Gastrocnemius medialis (tissue), 4 donors: Measurements from ENCODE around the gene USP36. TPM values are rescaled to one million over a fixed set of nuclear protein-coding genes. Genes with fewer than 3 reads are reported as not detected.
"Not testable (repeated sequence)": the region's sequence is repeated elsewhere in the genome, so short reads cannot be mapped to it uniquely, and the experiment has no call there.

ENCODE experiments used
- ATAC-seq, 2 donors: fragments of 150-250 bp; one replicate each; pipeline ENCODE4 v1.9.1; 2016
- DNase-seq, 2 donors: peaks; one replicate each; pipeline ENCODE4 v3.0.0-alpha.2; 2019
- H3K27ac ChIP-seq, 4 donors: fragments of 200-600 bp; sonication (generic); 1 replicate in 1 of 4; 2 replicates in 3 of 4; pipeline ENCODE4 v1.5.1; 2016 to 2018; ENCODE audit warnings: mild to moderate bottlenecking in 2 of 4, moderate library complexity in 1 of 4
- H3K27me3 ChIP-seq, 3 donors: fragments of 200-600 bp; sonication (generic) in 2 of 3; 1 replicate in 1 of 3; 2 replicates in 2 of 3; pipeline versions ENCODE4 v1.5.1 to v1.6.0; 2016 to 2019; ENCODE audit warnings: mild to moderate bottlenecking in 1 of 3, moderate library complexity in 1 of 3
- H3K36me3 ChIP-seq, 2 donors: fragments of 200-600 bp; sonication (generic) in 1 of 2; one replicate each; pipeline ENCODE4 v1.5.1; 2017 to 2018
- H3K4me1 ChIP-seq, 2 donors: fragments of 200-600 bp; sonication (generic) in 1 of 2; one replicate each; pipeline ENCODE4 v1.5.1; 2016 to 2017; ENCODE audit warnings: mild to moderate bottlenecking in 2 of 2
- H3K4me3 ChIP-seq, 4 donors: fragments of 200-600 bp; sonication (generic) in 3 of 4; 1 replicate in 1 of 4; 2 replicates in 3 of 4; pipeline ENCODE4 v1.5.1; 2016 to 2019; ENCODE audit warnings: mild to moderate bottlenecking in 2 of 4
- H3K9me3 ChIP-seq, 3 donors: fragments of 200-600 bp; sonication (generic) in 2 of 3; 1 replicate in 1 of 3; 2 replicates in 2 of 3; pipeline ENCODE4 v1.5.1; 2016 to 2019
- POLR2A ChIP-seq, 2 donors: fragments of 450-650 bp; IDR thresholded peaks; one replicate each; pipeline ENCODE4 v1.6.1; 2017; ENCODE audit warnings: antibody characterized with exemption in 2 of 2, mild to moderate bottlenecking in 2 of 2, moderate library complexity in 2 of 2
- in situ Hi-C, 4 donors: fragments of 200-750 bp; cut with MboI; loops; one replicate each; pipeline versions ENCODE4 v1.15.0 to v1.8.0; 2017; ENCODE audit warnings: low sequenced_read_pairs in 4 of 4
- intact Hi-C: fragments of 100-400 bp; cut with DNase I; formaldehyde crosslinking; loops from one replicate; pipeline ENCODE4 v1.15.1; 2023; ENCODE audit warnings: low total_unique reads
- total RNA-seq, 4 donors: library from RNA; depleted of rRNA; stranded (reverse); fragments of >200 nt; gene quantifications; one replicate each; pipeline versions ENCODE4 v1.1.0 to v1.2.3, GENCODE V29; 2016
- TF ChIP-seq, protein P1 (sequence below), 5 experiments: fragments of 450-650 bp in 3 of 5; fragments of 200-600 bp in 2 of 5; sonication (generic) in 2 of 5; IDR thresholded peaks in 4 of 5; conservative IDR thresholded peaks in 1 of 5; 1 replicate in 4 of 5; 2 replicates in 1 of 5; pipeline ENCODE4 v1.5.1; 2016 to 2019; ENCODE audit warnings: antibody characterized with exemption in 5 of 5, mild to moderate bottlenecking in 3 of 5, moderate library complexity in 3 of 5

The USP36 gene
- 10 to 100 TPM; 15.2 to 21.1 (median 20.0) TPM for total RNA-seq

DNA sequence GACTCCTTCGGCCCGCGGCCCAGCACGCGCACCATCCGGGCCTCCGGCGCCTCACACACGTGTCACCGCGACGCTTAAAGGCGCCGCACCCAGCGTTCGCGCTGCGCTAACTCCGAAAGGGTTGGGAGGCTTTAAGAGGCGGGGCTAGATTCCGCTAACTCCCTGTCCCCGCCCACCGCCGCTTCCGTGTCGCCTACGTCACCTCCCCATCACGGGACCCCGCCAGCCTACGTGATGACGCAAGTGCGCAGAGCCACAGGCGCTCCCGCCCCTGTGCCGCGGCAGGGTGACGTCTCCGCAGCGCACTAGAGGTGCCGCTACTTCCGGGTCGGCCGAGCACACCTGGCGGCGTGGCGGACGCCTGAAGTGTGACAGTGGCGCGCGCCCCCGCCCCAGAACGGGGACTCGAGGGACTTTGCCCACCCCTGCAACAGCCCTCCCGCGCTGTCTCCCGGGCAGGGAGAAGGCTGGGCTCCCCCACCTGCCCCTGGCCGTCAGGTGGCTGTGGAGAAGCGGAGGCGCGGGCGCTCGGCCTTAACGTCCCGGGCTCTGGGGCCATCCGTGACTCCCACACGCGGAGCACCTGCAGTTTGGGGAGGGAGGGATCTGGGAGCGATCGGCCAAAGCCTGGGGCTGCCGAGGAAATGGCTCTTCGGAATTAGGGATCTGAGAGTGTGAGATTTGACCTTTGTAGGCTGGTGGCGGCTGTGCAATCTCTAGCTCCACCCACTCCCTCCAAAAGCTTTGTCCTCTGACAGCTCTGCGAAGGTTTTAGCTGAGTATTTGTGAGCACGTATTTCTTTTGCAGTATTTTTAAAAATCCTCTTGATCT is at the start of gene USP36:
USP36 (minus strand) TSS at position 35 of the 832 bp plus-strand sequence. CDS start 4,451 bp downstream, outside the sequence.
- ATAC-seq: peak; percentile 93 to 95
- Histone ChIP-seq H3K27me3 (no peaks in the 10 kb centered on the region), H3K27ac (peak within 1 kb of the TSS; percentile 91 to 97 (median 96)), H3K9me3 (no peaks in the 10 kb centered on the region), H3K36me3 (peaks cover 0 to 17% of the 10 kb centered on the region in 2 donors), H3K4me1 (peaks cover 13 to 18% of the 10 kb centered on the region in 2 donors), H3K4me3 (peak within 1 kb of the TSS; percentile 86 to 94 (median 89))
- intact Hi-C loops (loop anchor here (1.0 to 5.0 kb wide), 3 partner anchors 59 to 164 kb away; partner anchors contain the start of gene CYTH1), in situ Hi-C loops (no loop called here)
- TF ChIP-seq POLR2A (IDR thresholded peaks at IDR 0.05): peak; percentile 97
- TF ChIP-seq, protein P1, sequence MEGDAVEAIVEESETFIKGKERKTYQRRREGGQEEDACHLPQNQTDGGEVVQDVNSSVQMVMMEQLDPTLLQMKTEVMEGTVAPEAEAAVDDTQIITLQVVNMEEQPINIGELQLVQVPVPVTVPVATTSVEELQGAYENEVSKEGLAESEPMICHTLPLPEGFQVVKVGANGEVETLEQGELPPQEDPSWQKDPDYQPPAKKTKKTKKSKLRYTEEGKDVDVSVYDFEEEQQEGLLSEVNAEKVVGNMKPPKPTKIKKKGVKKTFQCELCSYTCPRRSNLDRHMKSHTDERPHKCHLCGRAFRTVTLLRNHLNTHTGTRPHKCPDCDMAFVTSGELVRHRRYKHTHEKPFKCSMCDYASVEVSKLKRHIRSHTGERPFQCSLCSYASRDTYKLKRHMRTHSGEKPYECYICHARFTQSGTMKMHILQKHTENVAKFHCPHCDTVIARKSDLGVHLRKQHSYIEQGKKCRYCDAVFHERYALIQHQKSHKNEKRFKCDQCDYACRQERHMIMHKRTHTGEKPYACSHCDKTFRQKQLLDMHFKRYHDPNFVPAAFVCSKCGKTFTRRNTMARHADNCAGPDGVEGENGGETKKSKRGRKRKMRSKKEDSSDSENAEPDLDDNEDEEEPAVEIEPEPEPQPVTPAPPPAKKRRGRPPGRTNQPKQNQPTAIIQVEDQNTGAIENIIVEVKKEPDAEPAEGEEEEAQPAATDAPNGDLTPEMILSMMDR (IDR thresholded peaks at IDR 0.05 in 4 of 5, conservative IDR thresholded peaks at IDR 0.05 in 1 of 5): peak in 2 of 5 experiments; percentile 32 to 66
- peak; percentile 99 for DNase-seq

DNA sequence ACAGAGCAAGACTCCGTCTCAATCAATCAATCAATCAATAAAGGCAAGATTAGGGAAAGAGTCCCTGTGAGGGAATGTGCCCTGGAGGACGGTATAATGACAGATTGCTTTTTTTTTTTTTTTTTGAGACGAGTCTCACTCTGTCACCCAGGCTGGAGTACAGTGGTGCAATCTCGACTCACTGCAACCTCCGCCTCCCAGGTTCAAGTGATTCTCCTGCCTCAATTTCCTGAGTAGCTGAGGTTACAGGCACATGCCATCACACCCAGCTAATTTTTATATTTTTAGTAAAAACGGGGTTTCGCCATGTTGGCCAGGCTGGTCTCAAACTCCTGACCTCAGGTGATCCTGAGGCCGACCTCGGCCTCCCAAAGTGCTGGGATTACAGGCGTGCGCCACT is 49.5 kb upstream of the USP36 start:
- H3K9me3 ChIP-seq, H3K27me3 ChIP-seq, ATAC-seq, intact Hi-C loops, H3K4me3 ChIP-seq, H3K36me3 ChIP-seq, in situ Hi-C loops, DNase-seq: not testable (repeated sequence)
- Histone ChIP-seq H3K4me1 (peaks cover 11 to 24% of the 10 kb centered on the region in 2 donors), H3K27ac (peak overlapping the region; percentile 28 to 61 (median 50))

DNA sequence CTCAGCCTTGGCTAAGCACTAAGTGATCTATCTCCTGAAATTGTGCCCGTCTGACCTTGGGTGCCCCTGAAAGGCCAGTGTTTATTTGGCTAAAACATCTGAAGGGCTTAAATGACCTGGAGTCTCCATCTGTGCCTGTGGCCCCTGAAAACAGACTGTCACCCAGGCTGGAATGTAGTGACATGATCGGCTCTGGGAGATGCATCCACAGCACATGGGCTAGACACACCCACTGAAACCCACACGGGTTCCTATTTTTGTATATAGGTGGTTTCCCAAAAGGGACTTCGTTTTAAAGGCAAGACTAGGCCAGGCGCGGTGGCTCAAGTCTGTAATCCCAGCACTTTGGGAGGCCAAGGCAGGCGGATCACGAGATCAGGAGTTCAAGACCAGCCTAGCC is 48.9 kb upstream of the USP36 start:
- TF ChIP-seq, protein P1 (IDR thresholded peaks at IDR 0.05 in 4 of 5, conservative IDR thresholded peaks at IDR 0.05 in 1 of 5): no peak
- no peak for TF ChIP-seq POLR2A (IDR thresholded peaks at IDR 0.05)
- Histone ChIP-seq H3K9me3 (no peaks in the 10 kb centered on the region), H3K27ac (peak overlapping the region; percentile 28 to 61 (median 50)), H3K4me1 (peaks cover 15 to 24% of the 10 kb centered on the region in 2 donors), H3K36me3 (no peaks in the 10 kb centered on the region), H3K27me3 (no peaks in the 10 kb centered on the region), H3K4me3 (no peak overlapping the region)
- ATAC-seq (peak; percentile 64 to 67), DNase-seq (no peak)
- in situ Hi-C loops (no loop called here), intact Hi-C loops (no loop called here)

DNA sequence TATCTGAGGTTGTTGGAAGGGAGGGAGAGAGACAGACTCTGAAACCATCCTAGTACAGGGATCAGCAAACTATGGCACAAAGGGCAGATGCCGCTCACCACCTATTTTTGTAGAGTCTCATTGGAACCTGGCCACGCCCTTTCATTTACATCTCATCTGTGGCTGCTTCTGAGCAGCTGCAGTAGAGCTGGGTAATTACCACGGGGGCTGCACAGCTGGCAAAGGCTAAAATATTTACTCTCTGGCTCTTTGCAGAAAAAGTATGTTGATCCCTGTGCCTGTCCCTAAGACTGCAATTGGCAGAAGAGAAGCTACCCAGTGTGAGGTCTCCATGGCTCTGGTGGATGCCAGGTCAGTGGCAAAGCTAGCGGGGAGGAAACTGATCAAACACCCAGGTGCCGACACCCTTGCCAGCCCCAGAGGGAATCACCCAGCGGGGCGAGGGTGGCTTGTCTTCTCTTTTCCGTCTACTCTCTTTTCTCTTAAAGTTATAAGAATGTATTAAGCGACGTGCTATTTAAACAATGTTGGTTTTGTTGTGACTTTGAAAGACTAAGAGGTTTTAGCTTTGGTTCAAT is 48.4 kb upstream of the USP36 start:
- in situ Hi-C loops (no loop called here), intact Hi-C loops (no loop called here)
- H3K4me1 ChIP-seq: peaks cover 17 to 29% of the 10 kb centered on the region in 2 donors

More for the DNA sequence above, 48.4 kb upstream of the USP36 start:
- DNase-seq: no peak
- no peaks in the 10 kb centered on the region for H3K9me3 ChIP-seq
- no peak for TF ChIP-seq POLR2A (IDR thresholded peaks at IDR 0.05)
- TF ChIP-seq, protein P1 (IDR thresholded peaks at IDR 0.05 in 4 of 5, conservative IDR thresholded peaks at IDR 0.05 in 1 of 5): no peak
- H3K27ac ChIP-seq: peak overlapping the region in 3 of 4 donors; percentile 28 to 61 (median 51)
- ATAC-seq: no peak
- H3K4me3 ChIP-seq: no peak overlapping the region
- no peaks in the 10 kb centered on the region for H3K27me3 ChIP-seq
- no peaks in the 10 kb centered on the region for H3K36me3 ChIP-seq
